Measurements from ENCODE around the gene SYK.

SYK gene

GRCh38 chr9:90941661-90942060 lies 140.0 kb downstream of the SYK start:
- TF ChIP-seq, protein P1, sequence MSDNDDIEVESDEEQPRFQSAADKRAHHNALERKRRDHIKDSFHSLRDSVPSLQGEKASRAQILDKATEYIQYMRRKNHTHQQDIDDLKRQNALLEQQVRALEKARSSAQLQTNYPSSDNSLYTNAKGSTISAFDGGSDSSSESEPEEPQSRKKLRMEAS (IDR thresholded peaks at IDR 0.05; ENCODE audit: low read depth, low read length) = no peak
- TF ChIP-seq POLR2A (IDR thresholded peaks at IDR 0.05; ENCODE audit: extremely low read depth, insufficient read length) (no peak), MYC (IDR thresholded peaks at IDR 0.05; ENCODE audit: low read depth, low read length) (no peak)
- TF ChIP-seq, protein P2, sequence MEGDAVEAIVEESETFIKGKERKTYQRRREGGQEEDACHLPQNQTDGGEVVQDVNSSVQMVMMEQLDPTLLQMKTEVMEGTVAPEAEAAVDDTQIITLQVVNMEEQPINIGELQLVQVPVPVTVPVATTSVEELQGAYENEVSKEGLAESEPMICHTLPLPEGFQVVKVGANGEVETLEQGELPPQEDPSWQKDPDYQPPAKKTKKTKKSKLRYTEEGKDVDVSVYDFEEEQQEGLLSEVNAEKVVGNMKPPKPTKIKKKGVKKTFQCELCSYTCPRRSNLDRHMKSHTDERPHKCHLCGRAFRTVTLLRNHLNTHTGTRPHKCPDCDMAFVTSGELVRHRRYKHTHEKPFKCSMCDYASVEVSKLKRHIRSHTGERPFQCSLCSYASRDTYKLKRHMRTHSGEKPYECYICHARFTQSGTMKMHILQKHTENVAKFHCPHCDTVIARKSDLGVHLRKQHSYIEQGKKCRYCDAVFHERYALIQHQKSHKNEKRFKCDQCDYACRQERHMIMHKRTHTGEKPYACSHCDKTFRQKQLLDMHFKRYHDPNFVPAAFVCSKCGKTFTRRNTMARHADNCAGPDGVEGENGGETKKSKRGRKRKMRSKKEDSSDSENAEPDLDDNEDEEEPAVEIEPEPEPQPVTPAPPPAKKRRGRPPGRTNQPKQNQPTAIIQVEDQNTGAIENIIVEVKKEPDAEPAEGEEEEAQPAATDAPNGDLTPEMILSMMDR (IDR thresholded peaks at IDR 0.05; ENCODE audit: low read depth, low read length) = no peak
- DNase-seq (ENCODE audit: low read depth) = no peak
- no peak overlapping the region for H3K4me3 ChIP-seq (ENCODE audit: low read depth, low read length)

GRCh38 chr9:90942555-90942954 lies 140.9 kb downstream of the SYK start:
- DNase-seq (ENCODE audit: low read depth) = no peak
- H3K4me3 ChIP-seq (ENCODE audit: low read depth, low read length) = no peak overlapping the region
- TF ChIP-seq, protein P1 (IDR thresholded peaks at IDR 0.05; ENCODE audit: low read depth, low read length) = no peak
- TF ChIP-seq, protein P2 (IDR thresholded peaks at IDR 0.05; ENCODE audit: low read depth, low read length) = no peak
- no peak for TF ChIP-seq POLR2A (IDR thresholded peaks at IDR 0.05; ENCODE audit: extremely low read depth, insufficient read length)
- TF ChIP-seq MYC (IDR thresholded peaks at IDR 0.05; ENCODE audit: low read depth, low read length) = no peak

DNA sequence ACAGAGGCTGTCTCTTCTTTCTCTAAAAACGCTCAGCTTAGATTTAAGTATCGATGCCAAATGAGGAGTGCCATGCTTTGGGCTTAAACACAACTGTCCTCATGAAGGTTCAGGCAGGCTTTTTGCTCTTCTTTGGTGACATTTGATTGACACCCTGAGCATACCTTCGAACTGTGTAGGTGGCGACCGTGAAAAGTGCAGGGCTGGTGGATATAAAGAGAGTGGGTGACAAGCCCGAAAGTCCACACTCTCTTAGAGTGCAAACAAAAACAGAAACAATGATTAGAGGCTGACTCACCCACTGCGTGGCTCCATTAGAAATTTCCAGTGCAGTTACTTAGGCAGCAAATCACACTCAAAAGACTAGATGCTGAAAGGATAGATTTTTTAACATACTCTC lies 141.7 kb downstream of the SYK start:
- no peak for DNase-seq (ENCODE audit: low read depth)
- H3K4me3 ChIP-seq (ENCODE audit: low read depth, low read length) = no peak overlapping the region
- TF ChIP-seq, protein P2 (IDR thresholded peaks at IDR 0.05; ENCODE audit: low read depth, low read length) = no peak
- TF ChIP-seq MYC (IDR thresholded peaks at IDR 0.05; ENCODE audit: low read depth, low read length) (no peak), POLR2A (IDR thresholded peaks at IDR 0.05; ENCODE audit: extremely low read depth, insufficient read length) (no peak)
- TF ChIP-seq, protein P1 (IDR thresholded peaks at IDR 0.05; ENCODE audit: low read depth, low read length) = no peak

DNA sequence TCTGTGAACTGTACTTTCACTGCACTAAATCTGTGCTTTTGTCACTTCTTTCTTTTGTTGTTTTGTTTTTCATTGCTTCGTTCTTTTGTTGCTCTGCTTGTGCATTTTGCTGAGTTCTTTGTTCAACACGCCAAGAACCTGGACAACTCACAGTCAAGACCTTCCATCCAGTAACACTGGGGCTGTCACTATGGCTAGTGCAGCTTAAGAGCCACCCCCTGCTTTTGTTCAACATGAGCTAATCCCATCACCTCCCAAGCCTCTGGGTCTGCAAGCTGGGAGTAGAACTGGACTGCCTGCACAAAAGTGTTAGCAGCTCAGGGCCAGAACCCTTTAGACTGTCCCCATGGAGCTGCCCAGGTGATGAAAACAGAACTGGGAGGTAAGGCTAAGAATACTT lies 143.7 kb downstream of the SYK start:
- H3K4me3 ChIP-seq (ENCODE audit: low read depth, low read length) = no peak overlapping the region
- TF ChIP-seq, protein P1 (IDR thresholded peaks at IDR 0.05; ENCODE audit: low read depth, low read length) = no peak
- TF ChIP-seq POLR2A (IDR thresholded peaks at IDR 0.05; ENCODE audit: extremely low read depth, insufficient read length) (no peak), MYC (IDR thresholded peaks at IDR 0.05; ENCODE audit: low read depth, low read length) (no peak)
- TF ChIP-seq, protein P2 (IDR thresholded peaks at IDR 0.05; ENCODE audit: low read depth, low read length) = no peak
- DNase-seq (ENCODE audit: low read depth) = no peak

DNA sequence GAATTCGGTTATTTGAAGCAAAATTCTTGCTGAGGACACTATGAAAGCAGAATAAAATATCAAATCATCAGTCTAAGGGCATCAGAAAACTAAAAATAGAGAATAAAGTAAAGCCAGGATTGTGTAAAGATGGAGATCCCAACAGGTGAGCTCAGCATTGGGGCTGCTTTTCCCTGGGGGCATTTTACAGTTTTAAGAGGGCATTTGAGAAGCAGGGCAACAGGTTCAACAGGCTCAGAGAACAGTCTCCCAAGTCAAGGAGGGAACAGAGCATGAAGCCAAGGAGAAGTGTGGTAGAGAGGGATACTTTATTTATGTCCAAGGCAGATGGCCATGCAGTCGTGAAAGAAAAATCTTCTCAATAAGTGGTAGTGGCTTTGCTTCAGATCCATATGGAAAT lies 145.4 kb downstream of the SYK start:
- H3K4me3 ChIP-seq (ENCODE audit: low read depth, low read length) = no peak overlapping the region
- TF ChIP-seq POLR2A (IDR thresholded peaks at IDR 0.05; ENCODE audit: extremely low read depth, insufficient read length) (no peak), MYC (IDR thresholded peaks at IDR 0.05; ENCODE audit: low read depth, low read length) (no peak)
- TF ChIP-seq, protein P1 (IDR thresholded peaks at IDR 0.05; ENCODE audit: low read depth, low read length) = no peak
- TF ChIP-seq, protein P2 (IDR thresholded peaks at IDR 0.05; ENCODE audit: low read depth, low read length) = no peak
- DNase-seq (ENCODE audit: low read depth) = no peak

All from NB4 (cell line).